CD4-positive, alpha-beta T cell treated with Interleukin-21 for 1 hour (primary cell): ENCODE data around the gene HNRNPUL2.
"Not testable (repeated sequence)": the region's sequence is repeated elsewhere in the genome, so short reads cannot be mapped to it uniquely, and the experiment has no call there.

Experiments used
- DNase-seq: peaks from one replicate; pipeline ENCODE4 v3.0.0-alpha.2; 2020

The HNRNPUL2 gene

DNA sequence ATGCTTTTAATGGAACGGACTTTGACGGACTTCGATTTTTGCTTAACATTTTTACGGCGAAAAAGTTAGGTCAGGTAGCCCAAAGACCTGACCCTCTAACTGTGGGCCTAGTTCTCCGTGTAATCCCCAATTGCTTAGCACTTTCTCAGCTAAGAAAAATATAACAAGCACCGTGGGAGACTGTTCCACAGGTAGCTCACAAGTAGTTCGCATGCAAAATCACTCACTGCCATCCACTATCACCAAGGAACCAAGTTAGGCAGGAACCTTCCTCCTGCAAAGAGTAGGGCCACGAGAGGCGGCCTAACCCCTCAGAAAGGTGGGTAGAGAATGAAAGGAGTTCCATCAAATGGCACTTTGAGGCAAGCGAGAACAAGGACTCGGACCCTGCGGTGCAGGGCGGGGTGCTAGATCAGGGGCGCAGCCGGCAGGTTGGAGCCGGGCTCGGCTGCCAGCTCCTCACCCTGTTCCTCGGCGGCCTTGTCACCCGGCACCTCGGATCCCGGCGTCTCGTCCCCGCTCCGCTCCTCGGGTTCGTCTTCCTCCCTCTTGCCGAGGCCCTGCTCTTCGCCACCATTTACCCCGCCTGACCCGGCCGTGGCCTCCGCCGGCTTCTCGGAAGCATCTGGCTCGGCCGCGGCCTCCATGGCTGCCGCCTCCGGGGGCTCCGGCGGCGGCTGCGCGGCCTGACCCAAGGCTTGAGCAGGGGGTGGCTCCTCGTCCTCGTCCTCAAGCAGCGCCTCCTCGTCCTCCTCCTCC is 922 bp downstream of the HNRNPUL2 start:
- no peak for DNase-seq

DNA sequence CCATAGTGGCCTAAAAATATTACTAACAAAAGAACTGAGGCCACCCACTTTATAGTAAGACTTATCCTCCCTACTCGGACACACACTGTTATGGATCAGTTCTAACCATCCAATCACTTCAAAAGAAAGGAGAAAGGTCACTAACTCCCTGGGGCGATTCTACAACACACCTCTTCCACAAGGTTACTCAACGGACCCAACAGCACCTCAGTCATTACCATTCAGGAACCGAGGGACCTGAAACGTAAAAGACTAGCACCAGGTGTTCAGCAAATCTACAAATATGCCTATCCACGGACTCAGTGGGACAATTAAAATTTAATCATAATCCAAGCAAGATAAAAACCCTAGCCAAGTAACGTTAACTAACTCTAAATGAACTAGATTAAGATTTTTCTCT is 1.6 kb downstream of the HNRNPUL2 start:
- no peak for DNase-seq

DNA sequence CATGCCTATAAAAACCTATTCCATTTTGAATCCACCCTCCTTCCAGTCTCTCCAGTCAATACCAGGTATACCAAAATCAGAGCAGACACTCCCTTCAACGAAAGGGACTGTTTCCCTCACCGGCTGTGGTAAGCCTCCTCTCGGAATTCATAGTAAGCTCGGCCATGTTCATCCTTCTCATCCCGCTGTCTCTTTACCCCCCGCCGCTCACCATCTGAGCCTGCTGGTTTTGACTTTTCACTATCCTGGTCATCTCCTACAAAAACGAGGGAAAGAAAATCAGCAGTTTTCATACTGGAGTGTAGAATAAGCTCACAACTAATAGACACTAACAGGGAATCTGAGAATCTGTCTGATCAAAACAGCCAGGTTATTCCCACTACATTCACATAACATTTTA is 3.1 kb downstream of the HNRNPUL2 start:
- no peak for DNase-seq

DNA sequence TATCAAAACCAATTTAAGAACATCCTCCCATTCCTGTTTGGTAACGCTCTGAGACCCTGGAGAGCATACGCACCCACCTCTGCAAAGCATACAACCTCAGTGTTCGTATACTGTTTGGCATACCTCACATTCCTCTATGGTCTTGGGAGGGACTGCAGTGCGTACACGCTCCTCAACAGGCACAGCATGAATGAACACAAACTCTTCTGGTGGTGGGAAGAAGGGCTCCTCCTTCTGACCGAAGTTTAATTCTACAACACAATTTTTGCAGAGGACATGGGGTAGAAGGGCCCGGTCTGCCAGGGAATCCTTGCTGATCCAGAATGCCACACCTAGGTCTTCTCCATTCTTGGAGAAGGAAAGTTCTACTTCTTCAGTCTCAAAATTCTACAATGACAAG is 5.3 kb downstream of the HNRNPUL2 start:
- no peak for DNase-seq

DNA sequence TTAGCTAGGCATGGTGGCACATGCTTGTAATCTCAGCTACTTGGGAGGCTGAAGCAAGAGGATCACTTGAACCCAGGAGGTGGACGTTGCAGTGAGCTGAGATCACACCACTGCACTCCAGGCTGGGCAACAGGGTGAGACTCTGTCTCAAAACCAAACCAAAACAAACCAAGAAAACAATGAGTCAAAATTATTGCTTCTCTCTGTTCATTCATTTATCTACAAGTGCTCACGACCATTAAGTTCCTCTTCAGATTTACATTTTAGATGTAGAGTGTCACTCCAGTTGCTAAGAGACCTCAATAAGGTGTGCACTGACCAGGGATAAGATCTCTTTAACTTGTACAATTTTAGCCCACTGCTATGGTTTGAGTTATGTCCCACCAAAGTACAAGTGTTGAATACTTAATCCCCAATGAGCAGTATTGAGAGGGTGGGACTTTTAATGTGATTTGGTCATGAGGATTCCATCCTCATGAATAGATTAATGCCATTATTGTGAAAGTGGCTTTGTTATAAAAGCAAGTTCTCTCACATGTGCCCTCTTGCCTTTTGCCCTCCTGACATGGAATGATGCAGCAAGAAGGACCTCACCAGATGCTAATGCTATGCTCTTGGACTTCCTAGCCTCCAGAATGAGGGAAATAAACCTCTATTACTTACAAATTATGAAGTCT is 7.8 kb downstream of the HNRNPUL2 start:
- no peak for DNase-seq

DNA sequence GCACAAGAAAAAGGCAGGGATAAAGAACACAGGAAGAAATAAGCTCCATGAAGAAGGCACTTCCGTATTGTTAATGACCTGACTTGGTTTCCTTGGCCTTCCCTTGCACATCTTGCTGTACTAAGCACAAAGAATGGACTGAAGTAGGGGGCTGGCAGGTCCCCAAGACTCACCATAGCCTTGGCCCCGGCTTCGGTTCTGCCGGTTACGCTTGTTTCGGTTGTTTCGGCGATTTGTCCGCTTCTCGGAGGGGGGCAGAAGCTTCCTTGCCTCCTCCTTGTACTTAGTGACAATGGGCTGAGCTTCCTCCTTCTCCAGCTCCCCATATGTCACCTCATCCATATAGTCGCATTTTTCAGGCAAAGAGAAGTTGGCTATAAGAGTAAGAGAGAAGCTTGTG is 10.4 kb downstream of the HNRNPUL2 start:
- DNase-seq = no peak

DNA sequence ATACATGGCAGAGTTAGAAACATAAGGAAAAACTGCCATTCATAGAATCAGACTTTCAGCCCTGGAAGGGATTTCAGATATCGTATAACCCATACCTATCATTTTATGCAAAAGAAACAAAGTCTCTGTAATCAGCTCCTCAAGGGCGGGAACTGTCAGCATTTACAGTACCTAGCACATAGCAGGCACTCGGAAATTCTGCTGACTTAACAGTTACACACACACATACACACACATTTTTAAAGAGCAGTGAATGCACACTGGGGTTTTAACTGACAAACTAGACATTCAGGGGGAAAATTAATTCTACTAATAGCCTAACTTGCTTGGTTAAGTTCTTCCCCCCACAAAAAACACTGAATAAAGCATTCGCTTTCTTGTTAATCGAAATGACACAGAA is 11.1 kb downstream of the HNRNPUL2 start:
- DNase-seq = no peak

DNA sequence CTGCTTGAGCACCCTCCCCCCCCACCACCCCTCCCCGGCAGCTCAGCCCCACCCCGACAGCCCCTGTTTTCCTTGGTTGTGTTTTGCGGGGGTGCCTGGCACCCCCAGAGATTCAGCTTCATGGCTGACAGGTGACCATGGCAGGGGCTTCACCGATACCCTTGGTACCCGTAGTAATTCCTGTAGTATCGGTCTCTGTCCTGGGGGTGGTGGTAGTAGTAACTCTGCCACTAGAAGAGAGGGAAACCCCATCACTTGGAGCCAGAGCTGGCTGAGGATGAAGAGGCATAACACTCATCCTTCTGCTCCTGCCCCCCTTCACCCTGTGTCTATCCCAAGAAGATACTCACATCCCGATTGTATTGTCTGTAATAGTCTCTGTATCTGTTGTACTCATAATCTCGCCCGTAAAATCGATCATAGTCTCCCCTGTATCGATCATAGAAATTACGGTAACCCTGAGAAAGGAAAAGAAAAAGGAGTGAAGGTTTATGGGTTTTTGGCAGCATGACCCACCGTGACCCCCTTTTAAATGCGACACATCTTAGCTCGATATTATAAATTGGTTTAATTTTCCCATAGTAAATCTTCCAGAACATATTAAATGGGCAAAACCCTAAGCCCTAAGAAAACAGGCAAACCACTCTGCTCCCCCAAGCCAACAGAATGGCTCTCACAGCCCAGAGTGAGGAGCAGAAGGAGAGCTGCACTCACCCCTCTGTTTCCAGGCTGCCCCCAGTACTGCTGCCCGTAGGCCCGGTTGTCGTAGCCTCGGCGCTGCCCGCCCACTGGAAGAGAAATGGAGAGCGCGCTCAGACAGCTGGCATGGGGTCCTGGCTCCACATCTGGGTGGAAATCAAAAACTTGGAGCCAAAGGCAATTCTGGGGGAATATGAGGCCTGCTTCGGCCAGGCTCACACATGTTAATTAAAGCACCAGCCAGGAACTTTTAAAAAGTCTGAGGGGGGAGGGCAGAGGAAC is 11.8 kb downstream of the HNRNPUL2 start:
- no peak for DNase-seq

DNA sequence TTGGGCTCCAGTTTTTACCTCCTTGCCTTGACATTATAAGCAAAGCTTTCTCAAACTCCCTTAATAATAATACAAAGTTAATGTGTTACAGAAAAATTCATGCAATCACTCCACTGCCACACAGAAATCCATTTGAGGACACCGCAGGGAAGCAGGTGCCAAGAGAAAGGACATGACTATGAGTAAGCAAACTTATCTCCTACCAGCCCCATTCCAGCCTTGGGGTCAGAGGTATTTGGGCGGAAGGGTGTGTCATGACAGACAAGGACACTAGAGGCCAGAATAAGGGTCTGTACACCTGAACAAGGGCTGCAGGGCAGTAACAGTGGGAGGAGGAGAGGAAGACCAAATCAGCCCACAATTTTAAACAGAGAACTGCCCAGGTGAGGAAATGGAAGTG is 13.9 kb downstream of the HNRNPUL2 start:
- DNase-seq = no peak

DNA sequence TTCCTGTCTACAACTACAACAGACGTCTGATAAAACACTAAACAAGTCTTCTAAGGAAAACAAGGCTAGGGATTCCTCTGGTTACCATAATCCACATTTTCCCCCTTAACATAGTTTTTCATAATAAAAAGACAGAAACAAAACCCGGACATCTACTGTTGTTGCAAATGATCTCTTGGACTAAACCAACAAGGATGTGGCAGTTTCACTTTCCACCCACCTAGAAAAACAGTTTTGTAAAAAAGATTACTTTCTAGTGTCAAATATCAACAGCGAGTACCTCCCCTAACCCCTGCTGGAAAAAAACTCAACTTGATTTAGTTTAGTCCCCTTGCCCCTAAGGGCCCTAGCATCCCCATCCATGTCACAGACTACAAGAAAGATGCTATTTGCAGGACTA is 14.4 kb downstream of the HNRNPUL2 start:
- DNase-seq = no peak

DNA sequence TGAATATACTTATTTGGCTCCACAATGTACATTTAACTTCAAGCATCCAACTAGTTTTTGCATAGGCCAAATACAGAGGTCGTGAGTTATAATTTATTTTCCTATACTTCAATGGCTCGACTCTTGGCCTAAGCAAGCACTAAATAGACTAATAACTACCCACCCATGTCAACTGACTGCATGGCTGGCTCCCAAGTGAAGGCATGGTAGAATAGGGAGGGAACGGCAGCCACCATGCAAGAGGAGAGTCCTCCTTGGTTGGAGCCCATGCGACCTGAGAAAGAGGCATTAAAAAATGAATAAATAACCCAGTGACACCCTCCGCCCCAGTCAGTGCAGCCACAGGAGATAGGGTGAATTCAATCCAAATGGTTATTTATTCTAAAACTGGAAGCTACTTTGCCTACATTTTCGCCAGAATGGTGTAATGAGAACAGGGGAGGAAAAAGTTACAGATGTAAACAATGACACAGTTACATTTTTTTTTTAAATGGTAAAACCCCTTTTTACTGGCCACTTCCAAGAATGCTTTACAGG is 14.9 kb downstream of the HNRNPUL2 start:
- no peak for DNase-seq

DNA sequence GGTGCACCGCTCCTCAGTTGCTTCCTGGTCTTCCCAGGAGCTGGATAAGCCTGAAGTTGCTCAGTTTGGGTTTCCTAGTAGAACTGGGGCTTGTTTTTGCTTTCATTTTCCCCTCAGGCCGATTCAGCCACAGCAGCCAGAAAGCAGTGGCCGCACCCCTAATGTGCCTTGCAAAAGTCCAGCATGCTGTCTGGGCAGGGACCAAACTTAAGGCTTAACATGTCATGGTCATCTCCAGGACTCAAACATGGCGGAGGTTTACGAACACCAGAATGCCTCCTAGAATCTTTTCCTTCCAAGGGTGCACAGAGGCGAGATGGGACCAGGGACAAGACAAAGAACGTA is 17.3 kb downstream of the HNRNPUL2 start:
- DNase-seq = peak; percentile 41

DNA sequence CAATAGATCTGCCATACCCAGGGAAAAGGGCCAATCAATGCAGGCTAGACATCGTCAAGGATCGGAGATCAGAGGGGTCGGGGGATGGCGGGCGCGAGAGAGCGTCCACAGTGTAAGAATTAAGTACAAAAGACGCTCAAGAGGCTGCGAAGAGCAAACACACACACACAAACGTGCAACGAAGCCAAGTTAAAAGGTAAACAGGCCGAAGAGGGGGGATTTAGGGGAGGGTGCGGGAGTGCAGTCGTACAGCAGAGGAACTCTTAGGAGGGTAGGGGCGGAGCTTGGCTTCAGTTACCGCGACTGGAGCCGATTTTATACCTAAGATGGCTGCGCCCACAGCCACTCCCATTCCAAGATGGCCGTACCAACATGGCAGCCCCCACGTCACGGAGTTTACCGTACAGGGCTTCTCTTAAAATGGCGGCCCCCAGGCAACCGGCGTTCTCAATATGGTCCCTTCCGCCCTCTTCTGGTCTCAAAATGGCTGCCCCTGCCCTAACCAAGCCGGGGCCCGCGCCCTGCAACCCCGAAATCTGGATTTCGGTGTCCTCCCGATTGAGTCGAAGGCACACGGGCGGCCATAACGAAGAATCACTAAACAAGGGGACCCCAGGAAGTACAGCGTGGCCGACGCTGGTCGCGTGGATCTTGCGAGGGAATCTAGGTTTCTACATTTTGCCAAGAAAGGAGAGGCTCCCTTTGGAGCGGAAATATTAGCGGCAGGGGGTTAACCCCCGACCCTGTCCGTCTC is 17.8 kb downstream of the HNRNPUL2 start:
- peak; percentile 99 for DNase-seq

DNA sequence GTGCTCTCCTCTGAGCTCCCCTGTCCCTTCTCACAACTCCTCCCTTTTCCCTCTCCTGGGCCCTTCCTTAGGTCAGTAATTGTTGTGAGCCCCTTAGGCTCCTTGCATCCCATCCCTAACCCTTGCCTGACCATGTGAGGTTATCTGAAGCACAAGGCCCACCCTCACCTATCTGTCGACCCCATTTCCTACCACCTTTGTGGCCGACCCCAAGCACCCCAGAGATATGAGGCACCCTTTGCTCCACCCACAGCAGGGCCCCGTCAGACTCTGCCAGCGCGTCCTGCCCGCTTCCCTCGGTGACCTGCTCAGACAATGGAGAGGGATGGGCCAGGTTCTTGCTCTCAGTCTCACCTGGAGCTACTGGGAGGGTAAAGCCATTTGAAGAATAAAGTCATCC is 18.5 kb downstream of the HNRNPUL2 start:
- peak; percentile 59 for DNase-seq

DNA sequence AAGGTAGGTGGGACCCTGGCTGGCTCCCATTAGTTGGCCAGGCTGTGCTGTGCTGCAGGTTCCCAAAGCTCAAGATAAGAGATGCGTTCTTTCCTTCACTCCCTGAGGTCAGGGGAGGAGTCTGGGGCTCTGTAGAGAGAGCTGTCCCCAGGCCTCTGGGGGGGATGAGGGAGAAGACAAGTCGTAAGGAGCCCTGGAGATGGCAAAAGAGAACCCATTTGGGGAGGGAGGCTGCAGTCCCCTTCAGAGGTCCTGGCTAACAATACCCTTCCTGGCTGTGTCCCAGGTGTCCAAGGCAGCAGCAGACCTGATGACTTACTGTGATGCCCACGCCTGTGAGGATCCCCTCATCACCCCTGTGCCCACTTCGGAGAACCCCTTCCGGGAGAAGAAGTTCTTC is 18.9 kb downstream of the HNRNPUL2 start:
- no peak for DNase-seq

DNA sequence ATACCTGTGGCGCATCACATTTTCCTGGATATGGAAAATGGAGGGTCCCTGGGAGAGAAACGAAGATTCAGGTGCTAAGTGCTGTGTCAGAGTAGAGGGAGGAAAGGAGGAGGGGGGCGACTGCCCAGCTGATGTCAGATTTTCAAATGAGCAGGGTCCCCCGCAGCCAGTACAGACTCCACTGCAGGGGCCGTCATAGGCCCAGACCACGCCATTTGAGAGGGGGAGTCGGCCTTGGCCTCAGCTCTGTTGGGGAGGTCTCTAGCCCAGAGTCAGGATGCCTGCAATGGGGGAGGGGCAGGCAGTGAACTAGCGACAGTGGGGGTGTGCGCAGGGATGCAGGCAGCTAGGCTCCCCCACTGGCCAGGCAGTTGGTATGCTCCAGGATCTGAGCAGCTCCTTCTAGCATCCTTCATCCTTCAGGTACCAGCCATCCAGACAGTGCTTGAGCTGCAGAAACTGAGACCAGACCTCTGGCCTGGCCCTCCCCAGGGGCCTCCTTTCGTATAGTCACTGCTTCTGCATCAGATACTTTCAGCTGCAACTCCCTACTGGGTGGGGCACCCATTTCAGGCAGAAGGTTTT is 19.9 kb downstream of the HNRNPUL2 start, which contains the start of the genes BSCL2 and GNG3:
BSCL2 (minus strand) TSS at position 148 of the 585 bp plus-strand sequence. CDS start 229 bp downstream, outside the sequence.
GNG3 (plus strand) TSS at position 400 of the 585 bp plus-strand sequence. CDS start 620 bp downstream, outside the sequence.
- DNase-seq = no peak

DNA sequence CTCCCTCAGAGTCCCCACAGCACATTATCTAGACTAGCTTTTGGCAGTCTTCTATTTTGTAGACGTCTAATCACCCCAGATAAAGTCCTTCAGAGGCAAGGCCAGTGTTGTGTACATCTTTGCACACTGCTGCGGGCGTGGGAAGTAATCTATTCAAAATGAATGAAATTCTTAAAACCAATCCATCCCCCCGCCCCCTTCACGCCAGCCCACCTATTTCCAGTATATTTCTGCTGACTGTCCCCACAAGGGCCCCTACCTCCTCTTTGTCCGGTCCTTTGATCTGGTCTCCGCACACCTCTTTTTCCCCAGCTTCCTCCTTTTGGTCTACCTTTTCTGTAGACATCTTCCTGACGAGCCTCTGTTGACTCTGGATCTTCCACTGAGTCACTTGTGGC is 20.4 kb downstream of the HNRNPUL2 start:
- no peak for DNase-seq

DNA sequence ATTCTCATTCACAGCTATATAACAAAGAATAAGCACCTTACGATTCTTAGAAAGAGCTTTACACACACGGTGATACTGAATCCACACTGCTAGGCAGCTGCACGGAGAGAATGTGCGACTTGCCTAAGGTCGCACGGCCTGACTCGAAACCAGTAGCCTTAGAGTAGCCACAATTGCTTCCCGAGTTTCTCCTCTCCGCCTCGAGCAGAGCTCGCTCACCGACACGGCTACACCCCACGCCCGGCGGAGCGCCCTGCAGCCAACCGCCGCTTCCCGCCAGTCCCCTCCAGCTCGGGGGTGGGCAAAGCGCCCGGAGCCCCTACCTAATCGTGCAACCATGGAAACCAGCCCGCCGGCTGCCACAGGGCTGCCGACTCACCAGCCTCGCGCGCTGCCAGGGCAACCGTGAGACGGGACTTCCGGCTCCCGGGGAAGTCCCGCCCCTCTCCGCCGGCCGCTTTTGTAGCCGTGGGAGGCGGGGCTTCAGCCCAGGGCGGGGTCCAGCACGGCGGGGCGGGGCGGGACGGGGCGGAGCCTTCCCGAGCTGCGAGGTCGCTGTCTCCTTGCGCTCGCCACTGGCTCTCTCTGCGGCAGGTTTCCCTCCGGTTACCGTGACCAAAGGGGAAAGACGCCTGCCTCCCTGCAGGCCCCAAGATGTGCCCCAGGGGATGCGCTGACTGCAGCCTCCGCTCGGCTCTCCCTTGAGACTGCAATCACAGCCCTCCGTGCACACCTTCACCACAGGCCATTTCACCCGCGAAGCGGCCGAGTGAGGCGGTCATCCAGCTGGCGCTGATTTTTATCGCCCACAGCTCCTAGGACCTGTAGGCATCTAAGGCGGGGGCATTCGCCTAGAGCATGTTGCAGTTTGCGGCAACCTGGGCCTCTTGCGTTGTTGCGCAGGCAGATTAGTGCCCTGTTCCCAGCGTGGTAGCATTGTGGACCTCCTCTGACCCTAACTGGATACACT is 21.1 kb downstream of the HNRNPUL2 start:
- DNase-seq = peak; percentile 94

DNA sequence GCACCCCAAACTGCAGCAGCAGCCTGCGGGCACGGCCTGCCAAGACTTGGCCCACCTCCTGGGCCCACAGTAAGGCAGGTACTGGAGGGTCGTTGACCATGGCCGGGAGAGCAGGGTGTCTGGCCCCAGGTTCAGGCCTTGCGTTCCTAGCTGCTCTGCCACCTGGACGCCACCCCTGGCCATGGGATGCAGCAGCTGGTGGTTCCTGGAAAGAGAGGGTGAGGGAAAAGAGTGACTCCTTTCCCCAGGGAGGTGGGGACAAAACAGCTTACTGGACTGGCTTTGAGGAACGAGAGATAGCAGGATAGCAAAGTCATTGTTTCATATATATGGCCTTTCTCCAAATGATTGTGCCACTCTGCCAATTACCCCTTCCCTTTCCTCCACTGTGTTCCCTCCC is 21.8 kb downstream of the HNRNPUL2 start:
- DNase-seq = no peak

DNA sequence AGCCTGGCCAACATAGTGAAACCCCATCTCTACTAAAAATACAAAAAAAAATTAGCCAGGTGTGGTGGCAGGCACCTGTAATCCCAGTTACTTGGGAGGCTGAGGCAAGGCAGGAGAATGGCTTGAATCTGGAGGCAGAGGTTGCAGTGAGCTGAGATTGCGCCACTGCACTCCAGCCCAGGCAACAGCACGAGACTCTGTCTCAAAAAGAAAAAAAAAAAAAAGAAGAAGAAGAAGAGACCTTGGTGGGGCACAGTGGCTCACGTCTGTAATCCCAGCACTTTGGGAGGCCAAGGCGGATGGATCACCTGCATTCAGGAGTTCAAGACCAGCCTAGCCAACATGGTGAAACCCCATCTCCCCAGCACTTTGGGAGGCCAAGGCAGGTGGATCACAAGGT is 23.3 kb downstream of the HNRNPUL2 start:
- DNase-seq = not testable (repeated sequence)

DNA sequence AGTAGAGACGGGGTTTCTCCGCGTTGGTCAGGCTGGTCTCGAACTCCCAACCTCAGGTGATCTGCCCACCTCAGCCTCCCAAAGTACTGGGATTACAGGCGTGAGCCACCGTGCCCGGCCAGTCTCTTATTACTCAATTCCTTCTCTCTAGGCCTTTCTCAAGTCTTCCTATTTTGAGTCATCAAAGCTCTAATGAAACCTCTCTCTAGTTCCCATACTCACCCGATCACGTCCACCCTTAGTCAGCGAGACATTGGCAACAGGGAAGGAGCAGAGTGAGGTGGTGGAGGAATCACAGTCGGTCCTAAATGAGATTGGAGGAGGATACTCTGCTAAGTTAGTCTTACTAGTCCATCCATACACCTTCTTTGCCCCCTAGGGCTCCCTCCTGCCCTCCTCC is 25.0 kb downstream of the HNRNPUL2 start:
- DNase-seq = no peak
